ENCODE results near the gene SLC12A6. TPM values are rescaled to one million over a fixed set of nuclear protein-coding genes. Genes with fewer than 3 reads are reported as not detected.
"Not testable (repeated sequence)": the region's sequence is repeated elsewhere in the genome, so short reads cannot be mapped to it uniquely, and the experiment has no call there.

SLC12A6 gene
- total RNA-seq, 4 donors from 2014 or later = 26.9 to 36.9 (median 32.6) TPM

DNA sequence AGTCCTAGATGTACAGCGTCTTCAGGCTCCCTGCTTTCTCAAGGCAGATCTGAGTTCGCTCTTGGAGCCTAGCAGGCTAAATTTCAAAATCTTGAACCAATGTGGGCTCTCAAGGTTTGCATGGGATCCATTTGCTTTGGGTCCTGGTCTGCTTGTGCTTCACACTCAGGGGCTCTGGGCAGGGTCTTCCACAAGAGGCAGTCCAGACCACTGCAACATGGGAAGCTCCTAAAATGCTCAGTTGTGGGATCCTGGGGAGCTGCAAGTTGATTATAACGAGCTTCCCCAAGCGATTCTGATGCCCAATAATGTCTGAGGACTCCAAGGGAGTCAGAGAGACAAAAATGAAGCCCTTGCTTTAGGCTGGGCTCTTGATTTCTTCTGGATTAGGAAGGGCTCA, 12.2 kb upstream of the SLC12A6 start:
- Histone ChIP-seq H3K36me3 (peaks cover 0 to 8% (median 0%) of the 10 kb centered on the region in 3 donors), H3K4me1 (no peaks in the 10 kb centered on the region), H3K27ac (no peak overlapping the region), H3K27me3 (no peaks in the 10 kb centered on the region), H3K9me3 (no peaks in the 10 kb centered on the region), H3K4me3 (no peak overlapping the region)
- TF ChIP-seq EP300 (IDR thresholded peaks at IDR 0.05) (no peak), POLR2A (IDR thresholded peaks at IDR 0.05) (no peak)
- TF ChIP-seq, protein P1, sequence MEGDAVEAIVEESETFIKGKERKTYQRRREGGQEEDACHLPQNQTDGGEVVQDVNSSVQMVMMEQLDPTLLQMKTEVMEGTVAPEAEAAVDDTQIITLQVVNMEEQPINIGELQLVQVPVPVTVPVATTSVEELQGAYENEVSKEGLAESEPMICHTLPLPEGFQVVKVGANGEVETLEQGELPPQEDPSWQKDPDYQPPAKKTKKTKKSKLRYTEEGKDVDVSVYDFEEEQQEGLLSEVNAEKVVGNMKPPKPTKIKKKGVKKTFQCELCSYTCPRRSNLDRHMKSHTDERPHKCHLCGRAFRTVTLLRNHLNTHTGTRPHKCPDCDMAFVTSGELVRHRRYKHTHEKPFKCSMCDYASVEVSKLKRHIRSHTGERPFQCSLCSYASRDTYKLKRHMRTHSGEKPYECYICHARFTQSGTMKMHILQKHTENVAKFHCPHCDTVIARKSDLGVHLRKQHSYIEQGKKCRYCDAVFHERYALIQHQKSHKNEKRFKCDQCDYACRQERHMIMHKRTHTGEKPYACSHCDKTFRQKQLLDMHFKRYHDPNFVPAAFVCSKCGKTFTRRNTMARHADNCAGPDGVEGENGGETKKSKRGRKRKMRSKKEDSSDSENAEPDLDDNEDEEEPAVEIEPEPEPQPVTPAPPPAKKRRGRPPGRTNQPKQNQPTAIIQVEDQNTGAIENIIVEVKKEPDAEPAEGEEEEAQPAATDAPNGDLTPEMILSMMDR (IDR thresholded peaks at IDR 0.05) = no peak
- 86 to 88% methylated on average over 4 of the region's 4 CpGs for WGBS, 2 donors
- no peak for DNase-seq (ENCODE audit: low spot score in 2 of 2)

DNA sequence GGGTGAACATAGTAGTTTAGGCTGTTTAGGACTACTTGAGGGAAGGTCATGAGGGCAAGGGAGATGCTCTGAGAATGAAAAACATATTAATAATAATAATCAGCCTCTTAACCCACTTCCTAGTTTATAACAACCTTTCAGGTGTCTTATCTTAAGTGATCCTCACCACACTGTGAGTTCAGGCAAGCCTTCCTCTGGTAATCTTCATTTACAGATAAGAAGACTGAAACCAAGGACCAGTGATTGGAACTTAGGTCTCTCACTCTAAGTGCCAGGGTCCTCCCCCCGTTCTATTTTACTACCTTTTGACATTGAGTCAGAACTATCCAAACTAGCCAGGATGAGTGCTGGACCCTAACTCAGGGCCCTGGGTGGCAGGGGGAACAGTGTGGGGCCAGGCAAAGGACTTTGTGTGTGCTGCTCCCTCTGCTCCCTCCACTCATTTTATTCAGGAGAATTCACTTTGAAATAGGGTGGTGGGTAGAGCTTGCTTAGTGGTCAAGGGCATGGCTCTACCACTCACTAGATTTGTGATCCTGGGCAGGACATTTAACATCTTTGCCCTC, 11.2 kb upstream of the SLC12A6 start:
- no peak for DNase-seq (ENCODE audit: low spot score in 2 of 2)

DNA sequence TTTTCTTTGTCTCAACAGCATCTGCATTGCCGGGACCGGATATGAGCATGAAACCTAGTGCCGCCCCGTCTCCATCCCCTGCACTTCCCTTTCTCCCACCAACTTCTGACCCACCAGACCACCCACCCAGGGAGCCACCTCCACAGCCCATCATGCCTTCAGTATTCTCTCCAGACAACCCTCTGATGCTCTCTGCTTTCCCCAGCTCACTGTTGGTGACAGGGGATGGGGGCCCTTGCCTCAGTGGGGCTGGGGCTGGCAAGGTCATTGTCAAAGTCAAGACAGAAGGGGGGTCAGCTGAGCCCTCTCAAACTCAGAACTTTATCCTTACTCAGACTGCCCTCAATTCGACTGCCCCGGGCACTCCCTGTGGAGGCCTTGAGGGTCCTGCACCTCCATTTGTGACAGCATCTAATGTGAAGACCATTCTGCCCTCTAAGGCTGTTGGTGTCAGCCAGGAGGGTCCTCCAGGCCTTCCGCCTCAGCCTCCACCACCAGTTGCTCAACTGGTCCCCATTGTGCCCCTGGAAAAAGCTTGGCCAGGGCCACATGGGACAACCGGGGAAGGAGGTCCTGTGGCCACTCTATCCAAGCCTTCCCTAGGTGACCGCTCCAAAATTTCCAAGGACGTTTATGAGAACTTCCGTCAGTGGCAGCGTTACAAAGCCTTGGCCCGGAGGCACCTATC, 10.5 kb upstream of the SLC12A6 start:
- Histone ChIP-seq H3K9me3 (no peaks in the 10 kb centered on the region), H3K27ac (no peak overlapping the region), H3K4me3 (no peak overlapping the region), H3K36me3 (no peaks in the 10 kb centered on the region), H3K4me1 (no peaks in the 10 kb centered on the region), H3K27me3 (no peaks in the 10 kb centered on the region)
- 77 to 78% methylated on average over 13 of the region's 13 CpGs for WGBS, 2 donors
- DNase-seq (ENCODE audit: low spot score in 2 of 2) = no peak
- TF ChIP-seq POLR2A (IDR thresholded peaks at IDR 0.05) (no peak), EP300 (IDR thresholded peaks at IDR 0.05) (no peak)
- TF ChIP-seq, protein P1 (IDR thresholded peaks at IDR 0.05) = no peak

More for the DNA sequence above, 11.2 kb upstream of the SLC12A6 start:
- TF ChIP-seq POLR2A (IDR thresholded peaks at IDR 0.05) = no peak
- TF ChIP-seq EP300 (IDR thresholded peaks at IDR 0.05) = no peak
- no peaks in the 10 kb centered on the region for H3K36me3 ChIP-seq
- no peaks in the 10 kb centered on the region for H3K27me3 ChIP-seq
- H3K27ac ChIP-seq = no peak overlapping the region
- 78 to 85% methylated on average over 1 of the region's 1 CpG for WGBS, 2 donors
- no peak overlapping the region for H3K4me3 ChIP-seq
- no peaks in the 10 kb centered on the region for H3K4me1 ChIP-seq
- no peaks in the 10 kb centered on the region for H3K9me3 ChIP-seq

DNA sequence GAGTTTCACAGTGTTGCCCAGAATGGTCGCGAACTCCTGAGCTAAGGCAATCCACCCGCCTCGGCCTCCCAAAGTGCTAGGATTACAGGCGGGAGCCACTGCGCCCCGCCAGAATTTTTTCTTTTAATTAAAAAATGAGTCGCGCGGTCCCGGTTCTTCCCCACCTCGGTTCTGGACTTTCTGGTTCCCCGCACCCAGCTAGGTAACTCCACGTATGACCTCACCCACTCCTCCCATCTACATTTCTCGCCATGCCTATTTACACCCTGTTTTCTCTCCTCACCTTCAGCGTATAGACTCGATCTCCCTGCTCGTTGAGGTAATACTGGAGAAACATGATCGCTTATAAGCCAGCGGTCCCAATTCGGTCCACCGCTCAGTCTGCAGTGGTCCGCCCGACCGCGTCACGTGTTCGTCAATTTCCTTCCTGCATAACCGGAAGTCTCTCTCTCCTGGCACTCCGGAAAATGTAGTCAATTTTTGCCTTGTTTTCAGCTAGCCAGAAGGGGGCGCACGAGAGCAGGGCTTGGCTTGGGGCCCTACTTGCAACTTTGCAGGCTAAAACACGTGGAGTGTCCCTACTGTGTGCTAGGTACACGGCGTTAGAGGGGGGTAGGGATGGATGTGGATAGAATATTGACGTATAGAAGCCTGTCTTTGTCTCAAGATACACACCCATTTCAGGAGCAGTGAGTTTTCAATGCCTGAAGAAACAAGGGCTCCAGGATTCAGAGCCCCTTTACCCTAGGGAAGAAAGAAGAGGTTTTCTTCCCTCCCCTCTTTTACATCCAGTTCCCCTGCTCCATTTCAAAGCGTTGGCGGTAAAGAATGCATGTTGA, 5.4 kb upstream of the SLC12A6 start, which contains the start of the genes NOP10 and NUTM1:
TSS of gene NOP10 (minus strand) at position 400 of the 839 bp plus-strand sequence. CDS start at position 337, 63 bp downstream.
TSS of gene NUTM1 (plus strand) at position 579 of the 839 bp plus-strand sequence. CDS start 382 bp downstream, outside the sequence.
- peak; percentile 73 to 85 for DNase-seq (ENCODE audit: low spot score in 2 of 2)
- TF ChIP-seq POLR2A (IDR thresholded peaks at IDR 0.05) (peak; percentile 63 to 68), EP300 (IDR thresholded peaks at IDR 0.05) (peak; percentile 80 to 98)
- TF ChIP-seq, protein P1 (IDR thresholded peaks at IDR 0.05) = peak; percentile 87 to 96 (median 94)
- H3K4me3 ChIP-seq = peak within 1 kb of the TSS; percentile 61 to 87 (median 74)
- WGBS, 2 donors = 1 to 2% methylated on average over 38 of the region's 38 CpGs
- H3K4me1 ChIP-seq = peaks cover 0 to 30% (median 9%) of the 10 kb centered on the region in 4 donors
- peaks cover 0 to 22% (median 0%) of the 10 kb centered on the region in 3 donors for H3K36me3 ChIP-seq
- no peaks in the 10 kb centered on the region for H3K27me3 ChIP-seq
- H3K27ac ChIP-seq = peak within 1 kb of the TSS; percentile 66 to 94 (median 90)
- H3K9me3 ChIP-seq = no peaks in the 10 kb centered on the region

- Histone ChIP-seq H3K36me3 (peaks cover 0 to 22% (median 0%) of the 10 kb centered on the region in 3 donors), H3K4me3 (peak overlapping the region; percentile 61 to 87 (median 74)), H3K27ac (peak overlapping the region; percentile 66 to 94 (median 90)), H3K4me1 (peaks cover 0 to 30% (median 9%) of the 10 kb centered on the region in 4 donors)
- WGBS, 2 donors = 40% methylated on average over 26 of the region's 26 CpGs
- not testable (repeated sequence) for DNase-seq (ENCODE audit: low spot score in 2 of 2); H3K27me3 ChIP-seq; H3K9me3 ChIP-seq
These were observed 4.7 kb upstream of the SLC12A6 start for GRCh38 chr15:34342213-34342736.

Measured in tibial nerve (tissue), 4 donors.